ENCODE measurements around the gene SYPL2.
A peak's percentile ranks its signal among the peaks of the same experiment; 100 is the strongest.

Gene SYPL2

GRCh38 chr1:109487261-109487660 lies 20.9 kb downstream of the SYPL2 start:
- TF ChIP-seq CTCF (conservative IDR thresholded peaks at IDR 0.05; ENCODE audit: low read depth), result no peak
- CTCF ChIA-PET, result interaction anchor here (10.6 kb wide), 1 partner anchor 45 kb away, joined by 180 read pairs; no protein-coding TSS in a partner anchor
- no peak for DNase-seq (ENCODE audit: low spot score)
- no peak overlapping the region for H3K27ac ChIP-seq
- POLR2A ChIA-PET (ENCODE audit: low non-redundant PET), result interaction anchor here (0.6 kb wide), 1 partner anchor 509 kb away, joined by 3 read pairs; no protein-coding TSS in a partner anchor

- CTCF ChIA-PET, result interaction anchor here (10.6 kb wide), 1 partner anchor 44 kb away, joined by 180 read pairs; no protein-coding TSS in a partner anchor
- DNase-seq (ENCODE audit: low spot score), result no peak
- TF ChIP-seq CTCF (conservative IDR thresholded peaks at IDR 0.05; ENCODE audit: low read depth), result no peak
- POLR2A ChIA-PET (ENCODE audit: low non-redundant PET), result no interaction called here
- H3K27ac ChIP-seq, result no peak overlapping the region
Observed at GRCh38 chr1:109488201-109488600, 21.9 kb downstream of the SYPL2 start.

- no peak for TF ChIP-seq CTCF (conservative IDR thresholded peaks at IDR 0.05; ENCODE audit: low read depth)
- DNase-seq (ENCODE audit: low spot score), result no peak
- no peak overlapping the region for H3K27ac ChIP-seq
- CTCF ChIA-PET, result interaction anchor here (10.6 kb wide), 1 partner anchor 44 kb away, joined by 180 read pairs; no protein-coding TSS in a partner anchor
- POLR2A ChIA-PET (ENCODE audit: low non-redundant PET), result no interaction called here
Observed at GRCh38 chr1:109488696-109489095, 22.4 kb downstream of the SYPL2 start.

GRCh38 chr1:109490029-109490933 lies 23.9 kb downstream of the SYPL2 start:
- CTCF ChIA-PET, result interaction anchor here (0.5 to 10.6 kb wide), 14 partner anchors 10 to 530 kb away, joined by 3 to 180 read pairs (median 3); partner anchors contain the start of genes AMIGO1 and PSMA5
- H3K27ac ChIP-seq, result no peak overlapping the region
- POLR2A ChIA-PET (ENCODE audit: low non-redundant PET), result no interaction called here
- TF ChIP-seq CTCF (conservative IDR thresholded peaks at IDR 0.05; ENCODE audit: low read depth), result peak; percentile 74
- peak; percentile 59 for DNase-seq (ENCODE audit: low spot score)

GRCh38 chr1:109490934-109491302 lies 24.6 kb downstream of the SYPL2 start:
- no peak overlapping the region for H3K27ac ChIP-seq
- ChIA-PET CTCF (interaction anchor here (0.7 to 10.6 kb wide), 10 partner anchors 9 to 530 kb away, joined by 3 to 180 read pairs (median 3); partner anchors contain the start of gene PSMA5), POLR2A (ENCODE audit: low non-redundant PET) (no interaction called here)
- DNase-seq (ENCODE audit: low spot score), result no peak
- TF ChIP-seq CTCF (conservative IDR thresholded peaks at IDR 0.05; ENCODE audit: low read depth), result peak; percentile 24; the same call in 1 of the 2 replicates

- no peak overlapping the region for H3K27ac ChIP-seq
- ChIA-PET CTCF (interaction anchor here (0.5 to 10.6 kb wide), 10 partner anchors 9 to 335 kb away, joined by 3 to 180 read pairs (median 3); partner anchors contain the start of gene PSMA5), POLR2A (ENCODE audit: low non-redundant PET) (no interaction called here)
- TF ChIP-seq CTCF (conservative IDR thresholded peaks at IDR 0.05; ENCODE audit: low read depth), result no peak
- DNase-seq (ENCODE audit: low spot score), result no peak
Observed at GRCh38 chr1:109491372-109491771, 25.0 kb downstream of the SYPL2 start.

Measured in RWPE1 (cell line).